Measurements from ENCODE around the gene MSANTD4. TPM values are rescaled to one million over a fixed set of nuclear protein-coding genes. Genes with fewer than 3 reads are reported as not detected.
A peak's percentile ranks its signal among the peaks of the same experiment; 100 is the strongest.

The MSANTD4 gene
- total RNA-seq, 1 experiment from 2014 or later = 17.5 TPM

DNA sequence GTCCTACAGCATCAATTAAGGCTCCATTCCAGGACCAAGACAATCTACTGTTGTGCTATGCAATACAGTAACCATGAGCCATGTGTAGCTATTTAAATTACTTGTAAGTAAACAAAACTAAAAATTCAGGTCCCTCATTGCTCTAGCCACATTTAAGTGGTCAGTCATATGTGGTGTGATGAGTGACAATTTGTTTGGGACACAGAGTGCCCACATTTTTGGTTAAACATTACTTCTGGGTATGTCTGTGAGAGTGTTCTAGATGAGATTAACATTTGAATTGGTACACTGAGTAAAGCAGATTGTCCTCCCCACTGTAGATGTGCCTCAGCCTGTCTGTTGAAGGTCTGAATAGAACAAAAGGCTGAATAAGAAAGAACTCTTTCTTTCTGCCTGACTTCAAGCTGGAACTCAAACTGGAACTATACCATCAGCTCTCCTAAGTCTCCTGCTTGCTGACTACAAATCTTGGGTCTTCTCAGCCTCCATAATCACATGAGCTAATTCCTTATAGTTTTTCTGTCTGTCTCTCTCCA is 39.3 kb upstream of the MSANTD4 start:
- Histone ChIP-seq H2BK20ac (ENCODE audit: low read depth, low read length, poor library complexity, severe bottlenecking) (no peak overlapping the region), H3T11ph (ENCODE audit: low read length) (no peak overlapping the region), H2BK5ac (ENCODE audit: insufficient read length, low read length) (no peak overlapping the region), H2BK12ac (ENCODE audit: insufficient read length, low read depth, low read length) (no peak overlapping the region), H2BK15ac (ENCODE audit: low read depth, low read length) (no peak overlapping the region), H3K9me3 (ENCODE audit: control insufficient read depth, low read depth, low read length) (no peaks in the 10 kb centered on the region), H3K56ac (ENCODE audit: insufficient read length, low read depth, low read length) (no peak overlapping the region), H4K8ac (replicated peaks; ENCODE audit: insufficient read length, low read depth, low read length) (no peak overlapping the region), H3K14ac (ENCODE audit: insufficient read depth, low read length) (no peak overlapping the region), H4K91ac (ENCODE audit: insufficient read length, low read depth, low read length) (no peak overlapping the region), H3K4me1 (ENCODE audit: insufficient read depth, low read length) (peaks cover 2% of the 10 kb centered on the region; the same call in 1 of the 2 replicates), H2AFZ (ENCODE audit: low read length) (no peak overlapping the region), H2AK5ac (ENCODE audit: insufficient read length, low read length) (no peak overlapping the region), H3K79me2 (ENCODE audit: insufficient read depth, low read length) (no peaks in the 10 kb centered on the region), H4K20me1 (ENCODE audit: control insufficient read depth, insufficient read depth, insufficient read length) (no peaks in the 10 kb centered on the region), H3K18ac (ENCODE audit: insufficient read length, low read depth, low read length) (no peak overlapping the region), H3K79me1 (ENCODE audit: insufficient read depth, low read depth, low read length, poor library complexity, severe bottlenecking) (no peaks in the 10 kb centered on the region), H3K4ac (ENCODE audit: low read depth, low read length) (no peak overlapping the region), H4K5ac (ENCODE audit: insufficient read length, low read depth, low read length) (no peak overlapping the region), H3K9ac (ENCODE audit: extremely low read depth, insufficient read length, low read length) (no peak overlapping the region), H3K23me2 (ENCODE audit: insufficient read length, low read depth, low read length, poor library complexity, severe bottlenecking) (no peaks in the 10 kb centered on the region), H2BK120ac (ENCODE audit: low read depth, low read length, poor library complexity, severe bottlenecking) (no peak overlapping the region), H3K27ac (ENCODE audit: insufficient read length, low read depth, low read length) (no peak overlapping the region), H3K27me3 (ENCODE audit: insufficient read depth, low read length) (no peaks in the 10 kb centered on the region), H3K4me2 (ENCODE audit: insufficient read depth, insufficient read length, low read length) (no peak overlapping the region), H3K23ac (ENCODE audit: insufficient read length, low read depth, low read length) (no peak overlapping the region)
- no peaks in the 10 kb centered on the region for H3K9me3 Mint-ChIP-seq
- peak overlapping the region; percentile 68 to 88 (median 88); a peak in 4 of 7 replicates for H3K27ac Mint-ChIP-seq
- no peak overlapping the region for H3K4me3 Mint-ChIP-seq
- H3K36me3 Mint-ChIP-seq (ENCODE audit: insufficient read depth in 1 of 3, low read depth in 3 of 3) = peaks cover 2 to 6% (median 3%) of the 10 kb centered on the region in 3 experiments; a peak in 5 of 7 replicates
- no peak for DNase-seq
- H3K27me3 Mint-ChIP-seq (ENCODE audit: low read depth) = no peaks in the 10 kb centered on the region
- H3K4me1 Mint-ChIP-seq = peaks cover 13 to 14% of the 10 kb centered on the region in 2 experiments
- TF ChIP-seq, protein P1, sequence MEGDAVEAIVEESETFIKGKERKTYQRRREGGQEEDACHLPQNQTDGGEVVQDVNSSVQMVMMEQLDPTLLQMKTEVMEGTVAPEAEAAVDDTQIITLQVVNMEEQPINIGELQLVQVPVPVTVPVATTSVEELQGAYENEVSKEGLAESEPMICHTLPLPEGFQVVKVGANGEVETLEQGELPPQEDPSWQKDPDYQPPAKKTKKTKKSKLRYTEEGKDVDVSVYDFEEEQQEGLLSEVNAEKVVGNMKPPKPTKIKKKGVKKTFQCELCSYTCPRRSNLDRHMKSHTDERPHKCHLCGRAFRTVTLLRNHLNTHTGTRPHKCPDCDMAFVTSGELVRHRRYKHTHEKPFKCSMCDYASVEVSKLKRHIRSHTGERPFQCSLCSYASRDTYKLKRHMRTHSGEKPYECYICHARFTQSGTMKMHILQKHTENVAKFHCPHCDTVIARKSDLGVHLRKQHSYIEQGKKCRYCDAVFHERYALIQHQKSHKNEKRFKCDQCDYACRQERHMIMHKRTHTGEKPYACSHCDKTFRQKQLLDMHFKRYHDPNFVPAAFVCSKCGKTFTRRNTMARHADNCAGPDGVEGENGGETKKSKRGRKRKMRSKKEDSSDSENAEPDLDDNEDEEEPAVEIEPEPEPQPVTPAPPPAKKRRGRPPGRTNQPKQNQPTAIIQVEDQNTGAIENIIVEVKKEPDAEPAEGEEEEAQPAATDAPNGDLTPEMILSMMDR (conservative IDR thresholded peaks at IDR 0.05) = no peak

Measured in H9 (cell line).